Progenitor cell of endocrine pancreas (in vitro differentiated cells): ENCODE measurements around the gene PDE9A. TPM values are rescaled to one million over a fixed set of nuclear protein-coding genes. Genes with fewer than 3 reads are reported as not detected.

ENCODE experiments used
- DNase-seq: peaks from one replicate; pipeline ENCODE4 v3.0.0; 2021; ENCODE audit warnings: low spot score; ENCODE audit not compliant: unreplicated experiment
- H3K27ac Mint-ChIP-seq: 2 replicates; pipeline ENCODE4 v1.8.0; 2021; ENCODE audit warnings: mild to moderate bottlenecking, moderate library complexity, mixed read lengths
- H3K27me3 Mint-ChIP-seq: 2 replicates; pipeline ENCODE4 v1.8.0; 2021; ENCODE audit warnings: mixed read lengths
- H3K36me3 Mint-ChIP-seq: 2 replicates; pipeline ENCODE4 v1.8.0; 2022; ENCODE audit warnings: mixed read lengths; ENCODE audit not compliant: insufficient read depth
- H3K4me1 Mint-ChIP-seq: 2 replicates; pipeline ENCODE4 v1.8.0; 2021; ENCODE audit warnings: low read depth, mixed read lengths
- H3K4me3 Mint-ChIP-seq: 2 replicates; pipeline ENCODE4 v1.8.0; 2021; ENCODE audit warnings: low read depth, mild to moderate bottlenecking, moderate library complexity, mixed read lengths
- H3K9me3 Mint-ChIP-seq: 2 replicates; pipeline ENCODE4 v1.8.0; 2021; ENCODE audit warnings: low read depth, mixed read lengths
- total RNA-seq: library from RNA; stranded (reverse); gene quantifications from 2 replicates; pipeline ENCODE4 v1.2.1, GENCODE V29; 2021
- TF ChIP-seq, protein P1 (sequence below): fragments of 200-600 bp; sonication (generic); IDR thresholded peaks from one replicate; pipeline ENCODE4 v1.5.0; 2021; ENCODE audit warnings: antibody characterized with exemption, mild to moderate bottlenecking; ENCODE audit not compliant: unreplicated experiment

PDE9A gene
- total RNA-seq, 1 donor from 2014 or later = 57.0 TPM

DNA sequence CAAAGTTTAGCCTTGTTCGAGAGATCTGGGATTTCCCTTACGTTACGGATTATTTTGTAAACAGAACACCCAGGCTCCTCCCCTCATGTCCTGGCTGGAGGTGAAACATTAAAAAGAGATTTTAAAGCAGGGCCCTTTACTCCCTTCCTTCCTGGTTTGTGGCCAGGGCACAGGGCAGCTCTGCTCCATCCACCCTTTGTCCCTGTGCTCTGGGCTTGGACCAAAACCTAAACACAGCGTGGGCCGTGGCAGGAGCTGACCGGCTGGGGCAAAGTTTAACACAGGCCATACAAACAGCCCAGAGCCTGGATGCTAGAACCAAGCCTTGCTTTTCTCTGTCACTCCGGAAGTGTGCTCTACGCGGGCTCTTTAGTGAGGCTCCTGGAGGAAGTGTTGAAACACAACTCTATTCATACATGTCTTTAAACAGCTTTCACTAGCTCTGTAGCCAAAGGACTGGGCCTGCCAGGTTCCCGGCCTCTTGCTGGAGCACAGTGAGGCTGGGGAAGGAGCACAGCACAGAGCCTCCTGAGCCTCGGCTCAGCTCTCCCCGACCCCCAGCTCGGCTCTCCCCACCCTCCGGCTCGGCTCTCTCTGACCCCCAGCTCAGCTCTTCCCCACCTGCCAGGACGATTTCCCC lies 84.7 kb downstream of the PDE9A start:
- H3K9me3 Mint-ChIP-seq = peaks cover 11% of the 10 kb centered on the region
- H3K4me1 Mint-ChIP-seq = peaks cover 40% of the 10 kb centered on the region
- TF ChIP-seq, protein P1, sequence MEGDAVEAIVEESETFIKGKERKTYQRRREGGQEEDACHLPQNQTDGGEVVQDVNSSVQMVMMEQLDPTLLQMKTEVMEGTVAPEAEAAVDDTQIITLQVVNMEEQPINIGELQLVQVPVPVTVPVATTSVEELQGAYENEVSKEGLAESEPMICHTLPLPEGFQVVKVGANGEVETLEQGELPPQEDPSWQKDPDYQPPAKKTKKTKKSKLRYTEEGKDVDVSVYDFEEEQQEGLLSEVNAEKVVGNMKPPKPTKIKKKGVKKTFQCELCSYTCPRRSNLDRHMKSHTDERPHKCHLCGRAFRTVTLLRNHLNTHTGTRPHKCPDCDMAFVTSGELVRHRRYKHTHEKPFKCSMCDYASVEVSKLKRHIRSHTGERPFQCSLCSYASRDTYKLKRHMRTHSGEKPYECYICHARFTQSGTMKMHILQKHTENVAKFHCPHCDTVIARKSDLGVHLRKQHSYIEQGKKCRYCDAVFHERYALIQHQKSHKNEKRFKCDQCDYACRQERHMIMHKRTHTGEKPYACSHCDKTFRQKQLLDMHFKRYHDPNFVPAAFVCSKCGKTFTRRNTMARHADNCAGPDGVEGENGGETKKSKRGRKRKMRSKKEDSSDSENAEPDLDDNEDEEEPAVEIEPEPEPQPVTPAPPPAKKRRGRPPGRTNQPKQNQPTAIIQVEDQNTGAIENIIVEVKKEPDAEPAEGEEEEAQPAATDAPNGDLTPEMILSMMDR = no peak
- H3K36me3 Mint-ChIP-seq = peaks cover 46% of the 10 kb centered on the region
- H3K27ac Mint-ChIP-seq = peak overlapping the region; percentile 80
- no peaks in the 10 kb centered on the region for H3K27me3 Mint-ChIP-seq
- H3K4me3 Mint-ChIP-seq = no peak overlapping the region
- DNase-seq = no peak

DNA sequence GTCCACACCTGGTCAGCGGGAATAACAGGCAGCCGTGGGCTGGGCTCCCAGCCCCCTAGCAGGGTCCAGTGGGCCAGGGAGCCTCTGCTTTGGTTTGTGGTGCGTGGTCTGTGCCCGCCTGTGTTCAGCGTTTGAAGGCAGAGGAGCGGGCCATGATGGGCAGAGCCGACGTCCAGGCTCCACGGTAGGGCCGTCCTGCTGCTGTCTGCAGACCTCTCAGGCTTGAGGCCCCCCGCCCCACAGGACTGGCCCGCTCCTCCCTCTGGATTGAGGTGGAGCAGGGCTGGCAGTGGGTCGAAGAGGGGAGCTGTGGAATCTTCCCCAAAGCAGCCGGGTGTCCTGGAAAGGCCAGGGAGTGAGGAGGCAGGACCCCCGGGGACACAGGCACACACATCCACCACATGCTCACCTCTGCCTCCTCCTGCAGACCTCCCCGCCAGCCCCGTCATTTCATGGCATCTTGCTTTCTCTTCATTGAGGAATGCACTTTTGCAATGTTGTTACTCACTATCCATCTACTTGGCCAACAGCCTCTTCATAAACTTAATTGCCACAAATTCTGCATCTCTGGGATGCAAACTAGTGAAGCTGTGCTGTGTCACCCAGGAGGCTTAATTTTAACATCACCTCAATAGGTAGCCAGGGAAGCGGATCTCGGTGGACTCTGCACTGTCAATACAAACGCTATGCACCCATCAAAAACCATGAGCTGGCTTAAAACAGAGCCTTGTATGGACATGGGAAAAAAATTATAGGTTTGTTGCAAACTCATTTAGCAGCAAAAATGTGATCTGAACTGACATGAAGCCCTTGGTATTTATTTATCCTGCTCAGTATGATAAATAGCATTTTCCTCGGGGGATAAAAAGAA lies 85.9 kb downstream of the PDE9A start:
- H3K27me3 Mint-ChIP-seq = no peaks in the 10 kb centered on the region
- peaks cover 28% of the 10 kb centered on the region for H3K4me1 Mint-ChIP-seq
- no peak for DNase-seq
- H3K36me3 Mint-ChIP-seq = peaks cover 38% of the 10 kb centered on the region
- TF ChIP-seq, protein P1 = no peak
- H3K9me3 Mint-ChIP-seq = peaks cover 3% of the 10 kb centered on the region
- peak overlapping the region; percentile 59 for H3K27ac Mint-ChIP-seq
- H3K4me3 Mint-ChIP-seq = no peak overlapping the region

DNA sequence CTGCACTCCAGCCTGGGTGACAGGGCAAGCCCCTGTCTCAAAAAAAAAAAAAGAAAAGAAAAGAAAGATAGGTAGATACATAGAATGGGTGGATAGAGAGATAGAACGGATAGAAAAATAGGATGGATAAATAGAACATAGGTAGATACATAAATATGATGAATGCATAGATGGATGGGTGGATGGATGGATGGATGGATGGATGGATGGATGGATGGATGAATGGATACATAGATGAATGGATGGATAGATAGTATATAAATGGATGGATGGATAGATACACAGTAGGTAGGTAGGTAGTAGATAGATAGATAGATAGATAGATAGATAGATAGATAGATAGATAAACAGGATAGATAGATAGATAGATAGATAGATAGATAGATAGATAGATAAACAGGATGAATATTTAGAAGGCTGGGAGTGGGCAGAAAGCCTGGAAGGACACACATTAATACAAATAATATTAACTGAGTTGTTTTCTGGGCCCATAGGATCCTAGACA lies 87.0 kb downstream of the PDE9A start:
- no peak overlapping the region for H3K27ac Mint-ChIP-seq
- H3K36me3 Mint-ChIP-seq = peaks cover 29% of the 10 kb centered on the region
- H3K9me3 Mint-ChIP-seq = no peaks in the 10 kb centered on the region
- H3K27me3 Mint-ChIP-seq = no peaks in the 10 kb centered on the region
- no peak for DNase-seq
- no peak overlapping the region for H3K4me3 Mint-ChIP-seq
- TF ChIP-seq, protein P1 = no peak
- peaks cover 19% of the 10 kb centered on the region for H3K4me1 Mint-ChIP-seq

DNA sequence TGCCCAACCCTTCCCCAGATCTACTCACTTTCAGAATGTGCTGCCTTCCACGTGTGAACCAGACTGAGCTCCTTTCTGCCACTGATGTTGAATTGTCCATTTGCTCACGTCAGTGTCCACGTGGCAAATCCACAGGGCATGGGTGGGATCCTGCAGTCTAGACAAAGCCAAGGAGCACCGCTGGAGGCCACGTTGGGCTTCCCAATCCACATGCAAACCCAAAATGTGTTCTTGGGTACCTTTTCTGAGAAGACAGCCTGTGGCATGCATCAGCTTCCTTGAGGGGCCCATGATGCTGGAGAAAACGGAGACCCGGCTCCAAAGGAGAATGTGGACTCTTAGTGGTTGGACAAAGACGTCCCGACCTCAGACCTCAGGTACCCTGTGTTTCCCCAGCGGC lies 87.6 kb downstream of the PDE9A start:
- Mint-ChIP-seq H3K4me1 (peaks cover 17% of the 10 kb centered on the region), H3K36me3 (peaks cover 24% of the 10 kb centered on the region), H3K27ac (no peak overlapping the region), H3K27me3 (no peaks in the 10 kb centered on the region), H3K9me3 (no peaks in the 10 kb centered on the region), H3K4me3 (no peak overlapping the region)
- TF ChIP-seq, protein P1 = no peak
- no peak for DNase-seq
